GM21367 (cell line): ENCODE data around the gene MPPED1.

Source experiments
- ATAC-seq: cut with Tn5 transposase; IDR thresholded peaks from one replicate; pipeline ENCODE4 v1.9.1; 2021; ENCODE audit not compliant: unreplicated experiment

Gene MPPED1

DNA sequence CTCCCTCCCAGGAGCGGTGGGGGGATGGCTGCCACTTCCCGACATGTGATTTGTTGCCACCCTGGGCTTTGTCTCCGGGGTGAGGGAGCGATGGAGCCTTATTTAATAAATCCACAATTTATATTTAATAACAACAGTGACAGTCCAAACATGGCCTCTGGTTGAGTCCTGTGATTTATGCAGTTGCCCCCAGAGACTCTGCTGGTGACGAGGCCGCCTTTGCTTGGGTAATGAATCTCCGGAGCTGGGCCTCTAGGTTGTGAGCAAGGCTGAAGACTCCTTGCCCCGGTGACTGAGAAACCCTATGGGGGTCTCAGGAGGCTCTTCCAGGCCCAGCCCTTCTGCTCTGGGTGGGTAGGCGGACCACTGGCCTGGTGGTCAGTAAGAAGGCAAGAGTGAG is 16.7 kb downstream of the MPPED1 start:
- no peak for ATAC-seq

DNA sequence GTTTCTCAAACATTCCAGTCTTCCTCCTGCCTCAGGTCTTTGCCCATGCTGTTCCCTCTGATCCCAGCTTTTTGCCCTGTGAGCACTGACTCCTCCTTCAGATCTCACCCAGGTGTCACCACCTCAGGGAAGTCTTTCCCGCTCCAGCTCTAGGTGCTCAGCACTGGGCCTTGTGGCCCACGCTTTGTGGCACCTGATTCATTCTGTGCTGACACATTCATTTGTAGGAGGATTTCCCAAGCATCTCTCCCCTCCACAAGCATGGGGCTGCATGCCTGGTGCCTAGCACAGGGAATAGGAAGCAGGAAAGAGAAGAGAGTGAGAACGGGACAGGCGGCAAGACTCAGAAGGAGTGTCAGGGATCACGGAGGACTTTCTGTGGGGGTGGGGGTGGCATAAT is 17.6 kb downstream of the MPPED1 start:
- no peak for ATAC-seq

GRCh38 chr22:43431808-43432554 is 20.2 kb downstream of the MPPED1 start:
- ATAC-seq = no peak

DNA sequence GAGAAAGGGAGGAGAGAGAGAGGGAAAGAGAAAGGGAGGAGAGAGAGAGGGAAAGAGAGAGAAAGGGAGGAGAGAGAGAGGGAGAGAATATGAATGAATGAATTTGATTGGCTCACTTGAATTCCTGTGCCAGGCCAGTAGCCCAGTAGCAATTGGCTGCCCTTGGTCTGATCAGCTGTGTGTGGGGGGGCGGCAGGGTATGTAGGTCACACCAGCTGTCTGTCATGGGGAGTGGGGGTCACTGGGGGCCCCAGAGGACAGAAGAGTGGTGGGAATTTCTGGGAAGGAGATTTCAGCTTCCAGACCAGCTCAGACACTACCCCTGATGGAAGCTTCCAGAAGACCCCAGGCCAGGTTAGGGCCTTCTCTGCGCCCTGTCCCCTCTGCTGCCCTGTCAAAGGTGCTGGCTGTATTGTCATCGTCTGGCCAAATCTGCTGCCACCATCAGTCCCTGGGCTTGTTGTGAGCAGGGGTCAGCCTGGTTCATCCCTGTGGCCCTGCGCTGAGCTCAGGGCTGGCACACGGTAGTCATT is 21.1 kb downstream of the MPPED1 start:
- no peak for ATAC-seq

- no peak for ATAC-seq
These were observed 21.8 kb downstream of the MPPED1 start for GRCh38 chr22:43433451-43434274.

- ATAC-seq = no peak
These were observed 22.6 kb downstream of the MPPED1 start for GRCh38 chr22:43434275-43434927.

DNA sequence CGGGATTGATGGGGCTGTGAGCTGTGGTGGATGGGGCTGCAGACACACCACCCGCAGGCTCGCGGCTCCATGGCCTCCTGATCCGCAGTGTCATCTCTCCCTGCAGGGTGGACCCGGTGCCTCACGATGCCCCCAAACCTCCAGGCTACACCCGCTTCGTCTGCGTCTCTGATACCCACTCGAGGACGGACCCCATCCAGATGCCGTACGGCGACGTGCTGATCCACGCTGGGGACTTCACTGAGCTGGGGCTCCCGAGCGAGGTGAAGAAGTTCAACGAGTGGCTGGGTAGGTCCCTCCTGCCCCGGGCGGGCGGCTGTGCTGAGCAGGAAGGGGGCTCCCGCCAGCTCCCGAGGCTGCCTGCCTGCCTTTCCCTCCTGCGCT is 23.1 kb downstream of the MPPED1 start:
- no peak for ATAC-seq

DNA sequence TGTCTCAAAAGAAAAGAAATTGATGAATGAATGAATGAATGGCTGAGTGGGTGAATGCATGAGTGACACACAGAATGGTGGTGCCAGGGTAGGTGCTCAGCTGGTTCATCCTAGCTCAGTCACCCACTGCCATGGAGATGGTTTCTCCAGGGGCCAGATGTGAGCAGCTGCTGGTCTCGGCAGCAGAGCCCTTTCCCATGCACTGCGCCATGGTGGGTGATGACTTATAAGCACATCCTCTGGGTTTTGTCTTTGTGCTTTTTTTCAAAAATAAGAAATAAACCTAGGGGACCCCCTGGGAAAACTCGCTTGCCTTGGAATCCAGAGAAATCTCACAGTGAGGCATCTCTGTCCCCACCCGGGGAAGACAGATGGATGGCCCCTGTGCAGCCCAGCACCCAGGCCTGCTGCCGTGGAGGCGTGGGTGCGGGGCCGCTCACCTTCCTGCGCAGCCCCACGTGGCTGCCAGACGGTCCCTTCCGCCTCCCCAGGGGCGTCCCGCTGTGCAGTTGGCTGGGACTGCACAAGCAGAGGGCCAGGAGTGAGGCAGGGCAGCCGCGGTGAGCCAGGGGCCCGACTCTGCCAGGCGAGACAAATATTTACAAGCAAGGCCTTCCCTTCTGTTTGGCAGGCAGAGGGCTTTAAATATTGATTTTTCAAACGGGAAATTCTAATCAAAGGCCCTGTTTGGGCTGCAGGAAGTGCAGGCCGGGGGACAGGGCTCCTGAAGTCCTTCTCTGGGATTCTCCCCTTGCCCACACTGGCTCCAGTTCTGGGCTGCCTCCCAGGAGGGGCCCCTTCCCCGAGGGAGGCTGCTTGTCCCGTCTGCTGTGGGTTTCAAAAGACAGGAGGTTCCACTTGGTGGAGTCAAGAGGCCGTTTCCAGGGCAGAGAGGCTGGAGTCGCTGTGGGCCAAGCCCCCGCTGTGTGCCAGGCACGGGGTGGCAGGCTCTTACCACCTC is 24.3 kb downstream of the MPPED1 start:
- no peak for ATAC-seq

- no peak for ATAC-seq
These were observed 25.1 kb downstream of the MPPED1 start for GRCh38 chr22:43436868-43437267.

DNA sequence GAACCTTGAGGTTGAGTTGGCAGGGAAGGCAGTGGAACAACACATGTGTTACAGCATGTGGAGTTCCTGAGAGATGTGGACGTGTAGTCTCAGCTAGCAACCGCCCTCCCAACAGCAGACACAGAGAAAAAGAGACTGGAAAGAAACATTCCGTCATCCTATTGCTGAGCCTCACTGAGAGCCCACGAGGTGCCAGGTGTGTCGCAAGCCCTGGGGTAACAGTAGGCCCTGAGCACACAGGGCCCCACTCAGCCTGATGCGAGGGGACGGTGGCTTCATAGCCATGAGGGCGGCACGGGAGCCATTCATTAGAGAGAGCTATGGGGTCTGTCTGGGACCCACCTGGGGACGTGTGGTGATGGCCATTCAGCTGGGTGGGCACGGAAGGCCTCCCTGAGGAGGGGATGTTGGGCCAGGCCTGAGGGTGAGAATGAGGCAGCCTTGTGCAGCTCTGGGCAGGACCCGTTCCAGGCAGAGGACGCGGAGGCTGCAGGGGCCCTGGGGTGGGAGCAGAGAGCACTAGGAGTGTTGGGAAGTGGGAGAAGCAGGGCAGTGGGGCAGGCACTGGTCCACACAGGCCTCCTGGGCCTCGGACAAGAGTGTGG is 26.2 kb downstream of the MPPED1 start:
- no peak for ATAC-seq

DNA sequence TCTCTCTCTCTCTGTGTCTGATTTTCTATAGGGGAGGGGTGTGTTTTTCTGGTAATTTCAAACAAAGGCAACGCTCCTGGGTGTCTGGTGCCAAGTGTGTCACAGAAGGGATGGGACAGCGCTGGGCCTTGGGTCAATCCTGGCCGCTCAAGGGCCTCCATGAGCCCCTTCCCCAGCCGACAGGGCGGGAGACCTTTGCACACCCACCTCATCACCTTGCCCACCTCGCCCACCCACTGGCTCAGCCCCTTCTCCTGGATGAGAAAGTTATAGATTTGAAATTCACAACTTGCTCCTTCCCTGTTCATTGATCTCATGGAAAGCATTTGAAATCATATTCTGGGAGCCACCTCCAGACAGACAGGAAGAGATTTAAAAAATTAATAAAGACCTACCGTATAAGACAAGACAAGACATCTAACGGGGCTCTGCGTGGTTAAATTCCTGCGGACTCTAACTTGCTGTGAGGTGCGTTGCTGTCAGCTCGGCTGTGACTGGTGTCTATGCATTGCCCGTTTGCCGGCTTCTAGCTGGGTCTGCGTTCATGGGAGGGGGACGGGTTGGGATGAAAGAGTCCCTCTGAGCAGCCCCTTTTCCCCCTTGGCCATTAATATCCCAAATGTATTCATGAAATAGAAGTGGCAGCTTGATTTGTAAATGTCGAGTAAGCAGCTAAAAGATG is 27.0 kb downstream of the MPPED1 start:
- no peak for ATAC-seq

DNA sequence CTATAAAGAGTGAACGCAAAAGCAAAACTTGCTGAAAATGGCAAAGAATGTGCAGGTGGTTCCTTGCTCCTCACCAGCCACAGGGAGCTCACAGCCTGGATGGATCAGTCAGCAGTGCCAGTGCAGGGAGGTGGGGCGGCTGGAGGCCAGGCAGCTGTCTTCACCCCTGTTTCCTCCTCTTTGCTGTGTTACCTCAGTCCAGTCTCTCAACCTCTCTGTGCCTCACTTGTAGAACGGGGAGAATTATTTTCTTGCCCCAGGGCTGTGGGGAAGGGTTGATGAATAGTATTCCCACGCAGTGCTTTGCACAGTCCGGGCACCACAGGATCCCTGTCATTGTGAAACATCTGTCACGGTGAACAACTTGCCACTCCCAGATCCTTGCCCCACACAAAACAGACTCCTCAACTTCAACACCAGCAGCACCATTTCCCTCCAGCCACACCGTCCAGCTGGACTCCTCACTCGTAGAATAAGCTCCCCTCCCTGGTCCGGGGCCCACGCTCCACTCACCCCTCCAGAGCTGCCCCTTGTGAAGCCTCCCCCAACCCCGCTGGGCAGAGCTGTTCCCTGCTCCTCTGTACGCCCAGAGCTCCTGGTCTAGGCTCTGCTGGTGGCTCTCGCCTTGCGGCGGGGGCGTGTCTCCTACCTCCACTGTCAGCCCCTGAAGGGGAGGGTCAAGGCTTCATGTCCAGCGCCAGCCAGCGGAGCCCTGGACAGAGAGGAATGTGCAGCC is 27.7 kb downstream of the MPPED1 start:
- ATAC-seq = no peak

DNA sequence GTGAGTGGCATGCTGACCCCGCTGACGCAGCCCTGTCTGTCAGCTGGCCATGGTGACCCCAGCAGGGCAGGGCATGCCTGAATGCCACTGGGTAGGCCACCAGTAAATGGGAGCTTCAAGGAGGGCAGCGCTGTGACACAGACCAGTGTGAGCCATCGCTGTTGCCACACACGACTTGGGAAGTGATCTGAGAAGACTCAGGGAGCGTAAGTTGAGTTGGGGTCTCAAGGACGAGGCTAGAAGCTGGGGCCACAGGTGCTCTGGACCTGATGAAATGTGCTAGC is 28.2 kb downstream of the MPPED1 start:
- no peak for ATAC-seq

DNA sequence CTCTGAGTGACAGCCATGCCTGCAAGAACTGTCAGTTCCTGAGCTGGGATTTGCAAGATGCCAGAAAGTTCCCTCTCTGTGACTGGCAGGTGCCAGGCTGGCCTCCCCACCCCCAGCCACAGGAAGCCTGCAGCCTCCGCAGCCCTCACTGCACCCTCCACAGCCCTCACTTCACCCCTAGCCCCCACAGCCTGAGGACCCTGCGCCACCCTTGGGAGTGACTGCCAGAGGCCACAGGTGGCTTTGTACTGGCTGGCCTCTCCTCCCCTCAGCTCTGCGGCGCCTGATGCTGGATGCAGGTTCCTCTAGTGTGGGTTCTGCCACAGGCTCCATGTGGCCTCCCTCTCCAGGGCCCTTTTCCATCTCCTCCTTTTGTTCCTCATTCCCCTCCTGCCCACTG is 28.7 kb downstream of the MPPED1 start:
- no peak for ATAC-seq

- no peak for ATAC-seq
These were observed 29.4 kb downstream of the MPPED1 start for GRCh38 chr22:43441216-43441615.

GRCh38 chr22:43441751-43442150 is 29.9 kb downstream of the MPPED1 start:
- no peak for ATAC-seq

GRCh38 chr22:43442386-43443151 is 30.8 kb downstream of the MPPED1 start:
- no peak for ATAC-seq

- ATAC-seq = no peak
These were observed 31.3 kb downstream of the MPPED1 start for GRCh38 chr22:43443152-43443471.
